Trophoblast cell (in vitro differentiated cells and primary cell): ENCODE measurements around the gene PPARG.
A peak's percentile ranks its signal among the peaks of the same experiment; 100 is the strongest.

Source experiments
- DNase-seq, 2 donors: peaks; one replicate each; pipeline ENCODE4 v3.0.0-alpha.2; 2016
- H2AFZ ChIP-seq: 2 replicates; pipeline ENCODE4 v1.6.1; 2013; ENCODE audit warnings: low read length, moderate library complexity, mild to moderate bottlenecking; ENCODE audit not compliant: insufficient read depth, poor library complexity
- H2AK5ac ChIP-seq: 2 replicates; pipeline ENCODE4 v1.6.1; 2013; ENCODE audit warnings: mild to moderate bottlenecking, low read length
- H2BK120ac ChIP-seq: 2 replicates; pipeline ENCODE4 v1.6.1; 2013; ENCODE audit warnings: low read length, mild to moderate bottlenecking, moderate library complexity; ENCODE audit not compliant: insufficient read depth, poor library complexity
- H2BK12ac ChIP-seq: 2 replicates; pipeline ENCODE4 v1.6.1; 2013; ENCODE audit warnings: mild to moderate bottlenecking, low read length, moderate library complexity
- H2BK5ac ChIP-seq: 2 replicates; pipeline ENCODE4 v1.6.1; 2013; ENCODE audit warnings: low read length, low read depth, moderate library complexity, mild to moderate bottlenecking; ENCODE audit not compliant: poor library complexity
- H3K14ac ChIP-seq: 2 replicates; pipeline ENCODE4 v1.6.1; 2013; ENCODE audit warnings: mild to moderate bottlenecking, low read length
- H3K18ac ChIP-seq: 2 replicates; pipeline ENCODE4 v1.6.1; 2013; ENCODE audit warnings: mild to moderate bottlenecking, low read length
- H3K23ac ChIP-seq: 2 replicates; pipeline ENCODE4 v1.6.1; 2013; ENCODE audit warnings: low read length
- H3K27ac ChIP-seq: 2 replicates; pipeline ENCODE4 v1.5.1; 2013; ENCODE audit warnings: low read depth, mild to moderate bottlenecking, inconsistent platforms, low read length, moderate library complexity
- H3K27me3 ChIP-seq: 2 replicates; pipeline ENCODE4 v1.6.1; 2013; ENCODE audit warnings: inconsistent platforms, mild to moderate bottlenecking, low read length, moderate library complexity; ENCODE audit not compliant: insufficient read depth
- H3K36me3 ChIP-seq, 2 experiments: 1 replicate in 1 of 2; 2 replicates in 1 of 2; pipeline ENCODE4 v1.6.1; 2013; ENCODE audit warnings: low read length in 2 of 2, mild to moderate bottlenecking in 2 of 2, moderate library complexity in 1 of 2; ENCODE audit not compliant: insufficient read depth in 2 of 2, control insufficient read depth in 1 of 2
- H3K4ac ChIP-seq: 2 replicates; pipeline ENCODE4 v1.6.1; 2013; ENCODE audit warnings: low read depth, mild to moderate bottlenecking, low read length, moderate library complexity
- H3K4me1 ChIP-seq, 2 experiments: 1 replicate in 1 of 2; 2 replicates in 1 of 2; pipeline ENCODE4 v1.6.1; 2013; ENCODE audit warnings: low read length in 2 of 2, mild to moderate bottlenecking in 2 of 2, moderate library complexity in 1 of 2; ENCODE audit not compliant: insufficient read depth in 2 of 2, control insufficient read depth in 1 of 2
- H3K4me2 ChIP-seq: 2 replicates; pipeline ENCODE4 v1.6.1; 2013; ENCODE audit warnings: inconsistent platforms, mild to moderate bottlenecking, low read length, moderate library complexity
- H3K4me3 ChIP-seq: 2 replicates; pipeline ENCODE4 v1.5.1; 2013; ENCODE audit warnings: mild to moderate bottlenecking, low read depth, low read length, inconsistent platforms
- H3K79me1 ChIP-seq: one replicate; pipeline ENCODE4 v1.6.1; 2013; ENCODE audit warnings: low read length
- H3K79me2 ChIP-seq: 2 replicates; pipeline ENCODE4 v1.6.1; 2013; ENCODE audit warnings: low read length, mild to moderate bottlenecking; ENCODE audit not compliant: control insufficient read depth, insufficient read depth, poor library complexity
- H3K9ac ChIP-seq: 2 replicates; pipeline ENCODE4 v1.6.1; 2013; ENCODE audit warnings: mild to moderate bottlenecking, low read length
- H3K9me3 ChIP-seq: 2 replicates; pipeline ENCODE4 v1.6.1; 2013; ENCODE audit warnings: low read depth, mild to moderate bottlenecking, control low read depth, inconsistent platforms, low read length; ENCODE audit not compliant: insufficient read depth
- H4K12ac ChIP-seq: 2 replicates; pipeline ENCODE4 v1.6.1; 2013; ENCODE audit warnings: low read depth, mild to moderate bottlenecking, low read length, moderate library complexity
- H4K8ac ChIP-seq: 2 replicates; pipeline ENCODE4 v1.6.1; 2013; ENCODE audit warnings: low read depth, mild to moderate bottlenecking, low read length, moderate library complexity
- H4K91ac ChIP-seq: one replicate; pipeline ENCODE4 v1.6.1; 2013; ENCODE audit warnings: low read depth, mild to moderate bottlenecking, low read length, moderate library complexity
- WGBS: extraction: QIAGEN DNeasy Blood & Tissue Kit; methylation state at CpG from one replicate; pipeline ENCODE4 v1.1.7; 2013; ENCODE audit warnings: missing lambda C conversion rate; ENCODE audit not compliant: insufficient read length, insufficient coverage; ENCODE audit errors: extremely low coverage; 5-methylcytosine and 5-hydroxymethylcytosine counted together

Gene PPARG

DNA sequence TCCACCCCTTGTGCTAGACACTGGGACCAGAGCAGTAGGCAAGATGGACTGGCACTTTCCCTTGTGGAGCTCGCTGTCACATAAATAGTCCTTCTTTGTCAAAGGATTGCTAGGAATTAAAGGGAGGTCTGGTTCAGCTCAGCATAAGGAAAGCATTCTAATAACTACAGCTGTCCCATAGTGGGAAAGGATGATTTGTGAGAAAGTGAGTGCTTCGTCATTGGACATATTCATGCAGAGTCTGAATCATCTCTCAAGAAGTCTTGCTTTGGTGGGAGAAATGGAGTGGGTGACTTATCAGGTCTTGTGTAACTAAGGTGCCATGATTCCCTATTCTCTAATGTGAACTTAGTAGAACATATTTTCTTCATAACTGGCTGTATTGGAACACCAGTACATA lies 14.7 kb downstream of the PPARG start:
- Histone ChIP-seq H4K12ac (no peak overlapping the region), H2AK5ac (no peak overlapping the region), H3K79me2 (peaks cover 3% of the 10 kb centered on the region), H3K9me3 (no peaks in the 10 kb centered on the region), H4K8ac (no peak overlapping the region), H3K18ac (no peak overlapping the region), H2AFZ (no peak overlapping the region), H3K23ac (no peak overlapping the region), H2BK5ac (no peak overlapping the region), H3K27me3 (no peaks in the 10 kb centered on the region), H3K14ac (no peak overlapping the region), H3K36me3 (peaks cover 0 to 2% of the 10 kb centered on the region in 2 experiments), H3K4me1 (peaks cover 6 to 19% of the 10 kb centered on the region in 2 experiments), H2BK12ac (no peak overlapping the region), H3K79me1 (peaks cover 11% of the 10 kb centered on the region), H3K4ac (peak overlapping the region; percentile 44), H4K91ac (no peak overlapping the region), H3K4me3 (no peak overlapping the region), H3K27ac (no peak overlapping the region), H3K4me2 (no peak overlapping the region), H3K9ac (no peak overlapping the region), H2BK120ac (no peak overlapping the region)
- no CpG with 5 or more reads among the region's 2 CpGs for WGBS
- DNase-seq = peak; percentile 53 to 69

DNA sequence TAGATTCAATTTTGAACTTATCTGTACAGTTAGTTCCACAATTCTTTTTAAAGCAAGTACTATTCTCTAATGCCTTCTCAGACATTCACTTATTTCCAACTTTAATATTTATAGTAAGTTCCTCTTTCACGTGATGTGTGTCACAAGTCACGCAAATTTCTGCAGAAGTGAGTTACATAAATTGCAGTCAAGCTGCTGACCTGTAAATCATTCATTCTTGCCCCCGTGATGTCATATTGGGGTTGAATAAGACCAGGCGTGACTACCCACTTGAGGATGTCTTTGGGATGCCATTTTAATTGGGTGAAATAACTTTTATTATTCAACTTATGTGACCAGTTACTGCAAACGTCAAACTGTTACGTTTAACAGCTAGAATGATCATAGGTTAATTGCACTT lies 15.1 kb downstream of the PPARG start:
- Histone ChIP-seq H2AK5ac (no peak overlapping the region), H3K79me1 (peaks cover 8% of the 10 kb centered on the region), H4K8ac (no peak overlapping the region), H4K12ac (no peak overlapping the region), H2BK5ac (no peak overlapping the region), H3K4me2 (no peak overlapping the region), H3K36me3 (peaks cover 0 to 2% of the 10 kb centered on the region in 2 experiments), H3K18ac (no peak overlapping the region), H3K27ac (no peak overlapping the region), H2BK120ac (no peak overlapping the region), H3K14ac (no peak overlapping the region), H3K9me3 (no peaks in the 10 kb centered on the region), H2BK12ac (no peak overlapping the region), H2AFZ (no peak overlapping the region), H3K4ac (no peak overlapping the region), H3K4me3 (no peak overlapping the region), H3K27me3 (no peaks in the 10 kb centered on the region), H3K9ac (no peak overlapping the region), H3K79me2 (peaks cover 3% of the 10 kb centered on the region), H3K23ac (no peak overlapping the region), H3K4me1 (peaks cover 3 to 16% of the 10 kb centered on the region in 2 experiments), H4K91ac (no peak overlapping the region)
- DNase-seq = peak in 1 of 2 donors; percentile 47
- WGBS = no CpG with 5 or more reads among the region's 6 CpGs

DNA sequence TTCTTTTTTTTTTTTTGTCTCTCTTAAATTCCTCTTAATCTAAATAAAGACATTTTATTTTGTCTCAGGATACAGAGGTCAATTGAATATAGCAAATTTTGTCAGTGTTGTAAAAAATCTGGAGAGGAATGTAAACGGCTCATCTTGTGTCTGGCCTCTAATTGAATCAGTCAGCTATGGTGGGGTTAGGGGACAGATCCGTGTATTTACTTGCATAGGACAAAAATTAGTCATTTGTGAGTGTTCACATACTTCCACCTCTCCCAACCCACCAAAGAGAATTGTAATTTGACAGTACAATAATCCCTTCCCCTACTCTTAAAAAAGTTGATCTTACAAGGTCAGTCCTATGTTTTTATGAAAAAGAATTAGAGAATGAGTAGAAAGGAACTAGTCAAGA lies 18.3 kb downstream of the PPARG start:
- no peak overlapping the region for H3K9ac ChIP-seq
- WGBS = no CpG with 5 or more reads among the region's 2 CpGs
- H3K4me1 ChIP-seq = peaks cover 0 to 9% of the 10 kb centered on the region in 2 experiments
- H3K79me2 ChIP-seq = peaks cover 3% of the 10 kb centered on the region
- no peak overlapping the region for H4K8ac ChIP-seq
- H3K9me3 ChIP-seq = no peaks in the 10 kb centered on the region
- no peak overlapping the region for H2BK12ac ChIP-seq
- H4K12ac ChIP-seq = no peak overlapping the region
- peaks cover 4% of the 10 kb centered on the region for H3K79me1 ChIP-seq
- no peak overlapping the region for H3K4me3 ChIP-seq
- H3K4ac ChIP-seq = no peak overlapping the region
- no peak overlapping the region for H3K4me2 ChIP-seq
- no peak overlapping the region for H3K14ac ChIP-seq
- peak overlapping the region; percentile 34 for H3K27ac ChIP-seq
- H4K91ac ChIP-seq = no peak overlapping the region
- H2AK5ac ChIP-seq = no peak overlapping the region
- H2BK120ac ChIP-seq = no peak overlapping the region
- no peak overlapping the region for H3K23ac ChIP-seq
- peaks cover 0 to 2% of the 10 kb centered on the region in 2 experiments for H3K36me3 ChIP-seq
- H3K27me3 ChIP-seq = no peaks in the 10 kb centered on the region
- no peak for DNase-seq
- no peak overlapping the region for H2AFZ ChIP-seq
- H2BK5ac ChIP-seq = no peak overlapping the region
- no peak overlapping the region for H3K18ac ChIP-seq

DNA sequence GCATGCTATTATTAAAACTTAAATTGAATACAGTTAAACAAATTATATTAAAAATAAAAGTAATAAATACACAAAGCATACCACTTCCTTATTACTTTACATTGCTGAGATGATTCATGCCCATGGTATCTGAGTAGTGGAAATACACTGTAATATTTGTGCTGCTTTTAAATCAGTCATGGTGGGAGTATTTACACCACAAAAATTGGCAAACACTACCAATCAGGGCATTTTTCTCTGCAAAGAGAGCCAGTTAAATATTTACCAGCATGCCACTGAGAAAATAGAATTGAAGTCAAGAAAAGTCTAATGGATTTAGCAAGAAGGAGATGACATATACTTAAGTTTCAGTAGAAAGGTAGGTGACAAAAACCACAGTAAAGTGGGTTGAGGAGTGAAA lies 19.6 kb downstream of the PPARG start:
- Histone ChIP-seq H2BK120ac (no peak overlapping the region), H4K12ac (no peak overlapping the region), H3K9me3 (no peaks in the 10 kb centered on the region), H3K79me2 (peaks cover 3% of the 10 kb centered on the region), H3K4me2 (no peak overlapping the region), H3K27me3 (no peaks in the 10 kb centered on the region), H3K27ac (no peak overlapping the region), H2BK12ac (no peak overlapping the region), H3K9ac (no peak overlapping the region), H3K14ac (no peak overlapping the region), H4K8ac (no peak overlapping the region), H3K4me3 (no peak overlapping the region), H2AFZ (no peak overlapping the region), H3K18ac (no peak overlapping the region), H3K23ac (no peak overlapping the region), H4K91ac (no peak overlapping the region), H3K4me1 (peaks cover 0 to 3% of the 10 kb centered on the region in 2 experiments), H2BK5ac (no peak overlapping the region), H3K4ac (no peak overlapping the region), H2AK5ac (no peak overlapping the region), H3K79me1 (peaks cover under 1% of the 10 kb centered on the region), H3K36me3 (peaks cover 0 to 2% of the 10 kb centered on the region in 2 experiments)
- DNase-seq = peak; percentile 58 to 93
